ENCODE measurements around the gene ATG14.

DNA sequence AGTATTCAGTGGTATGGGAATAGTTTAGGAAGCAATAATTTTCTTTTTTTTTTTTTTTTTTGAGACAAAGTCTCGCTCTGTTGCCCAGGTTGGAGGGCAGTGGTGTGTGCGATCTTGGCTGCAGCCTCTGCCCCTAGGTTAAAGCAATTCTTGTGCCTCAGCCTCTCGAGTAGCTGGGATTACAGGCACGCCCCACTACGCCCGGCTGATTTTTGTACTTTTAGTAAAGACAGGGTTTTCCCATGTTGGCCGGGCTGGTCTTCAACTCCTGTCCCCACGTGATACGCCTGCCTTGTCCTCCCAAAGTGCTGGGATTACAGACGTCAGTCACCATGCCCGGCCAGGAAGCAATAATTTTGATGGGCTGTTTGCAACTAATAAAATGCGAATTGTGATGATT is 62.1 kb downstream of the ATG14 start:
- TF ChIP-seq POLR2A (IDR thresholded peaks at IDR 0.05): no peak
- TF ChIP-seq, protein P1, sequence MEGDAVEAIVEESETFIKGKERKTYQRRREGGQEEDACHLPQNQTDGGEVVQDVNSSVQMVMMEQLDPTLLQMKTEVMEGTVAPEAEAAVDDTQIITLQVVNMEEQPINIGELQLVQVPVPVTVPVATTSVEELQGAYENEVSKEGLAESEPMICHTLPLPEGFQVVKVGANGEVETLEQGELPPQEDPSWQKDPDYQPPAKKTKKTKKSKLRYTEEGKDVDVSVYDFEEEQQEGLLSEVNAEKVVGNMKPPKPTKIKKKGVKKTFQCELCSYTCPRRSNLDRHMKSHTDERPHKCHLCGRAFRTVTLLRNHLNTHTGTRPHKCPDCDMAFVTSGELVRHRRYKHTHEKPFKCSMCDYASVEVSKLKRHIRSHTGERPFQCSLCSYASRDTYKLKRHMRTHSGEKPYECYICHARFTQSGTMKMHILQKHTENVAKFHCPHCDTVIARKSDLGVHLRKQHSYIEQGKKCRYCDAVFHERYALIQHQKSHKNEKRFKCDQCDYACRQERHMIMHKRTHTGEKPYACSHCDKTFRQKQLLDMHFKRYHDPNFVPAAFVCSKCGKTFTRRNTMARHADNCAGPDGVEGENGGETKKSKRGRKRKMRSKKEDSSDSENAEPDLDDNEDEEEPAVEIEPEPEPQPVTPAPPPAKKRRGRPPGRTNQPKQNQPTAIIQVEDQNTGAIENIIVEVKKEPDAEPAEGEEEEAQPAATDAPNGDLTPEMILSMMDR (IDR thresholded peaks at IDR 0.05): no peak

Data from uterus (tissue), 2 donors.